ENCODE measurements around the gene TLE2.
A peak's percentile ranks its signal among the peaks of the same experiment; 100 is the strongest.

TLE2 gene

DNA sequence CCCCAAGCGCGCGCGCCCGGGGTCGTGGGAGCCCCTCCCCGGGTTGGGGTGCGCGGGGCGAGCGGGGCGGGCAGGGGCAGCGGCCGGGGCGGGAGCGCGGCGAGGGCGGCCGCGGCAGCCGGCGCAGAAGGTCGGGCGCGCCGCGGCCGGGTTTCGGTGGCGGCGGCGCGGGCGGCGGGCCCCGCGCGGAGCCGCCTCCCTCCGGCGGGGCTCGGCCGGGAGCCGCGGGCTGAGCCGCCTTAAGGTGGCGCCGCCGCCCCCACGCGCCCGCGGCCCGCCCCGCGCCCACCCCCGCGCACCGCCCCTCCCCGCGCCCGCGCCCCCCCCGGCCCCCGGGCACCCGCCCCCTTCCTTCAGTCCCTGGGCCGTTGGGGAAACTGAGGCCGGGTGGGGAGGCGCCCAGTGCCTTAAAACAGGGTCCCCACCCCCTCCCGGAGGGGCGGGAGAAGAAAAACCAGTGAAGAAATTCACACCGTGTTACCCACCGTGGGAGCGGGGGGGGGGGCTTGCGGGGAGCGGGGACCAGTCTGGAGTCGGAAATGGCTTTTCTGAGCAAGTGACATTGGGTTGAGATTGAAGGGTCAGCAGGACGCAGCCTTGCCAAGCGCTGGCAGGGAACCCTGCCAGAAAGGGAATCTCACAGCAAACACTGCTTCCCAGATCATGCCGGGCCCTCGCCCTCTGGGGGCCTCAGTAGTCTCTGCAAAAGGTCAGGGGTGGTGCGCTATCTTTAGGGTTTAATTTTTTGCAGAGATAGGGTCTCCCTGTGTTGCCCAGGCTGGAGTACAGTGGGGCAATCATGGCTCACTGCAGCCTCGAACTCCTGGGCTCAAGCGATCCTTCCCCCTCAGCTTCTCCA lies at the start of gene TLE2:
TSS of gene TLE2 (minus strand) at position 216 of the 859 bp plus-strand sequence. CDS start 376 bp downstream, outside the sequence.
- no peak for DNase-seq (ENCODE audit: low read depth)

DNA sequence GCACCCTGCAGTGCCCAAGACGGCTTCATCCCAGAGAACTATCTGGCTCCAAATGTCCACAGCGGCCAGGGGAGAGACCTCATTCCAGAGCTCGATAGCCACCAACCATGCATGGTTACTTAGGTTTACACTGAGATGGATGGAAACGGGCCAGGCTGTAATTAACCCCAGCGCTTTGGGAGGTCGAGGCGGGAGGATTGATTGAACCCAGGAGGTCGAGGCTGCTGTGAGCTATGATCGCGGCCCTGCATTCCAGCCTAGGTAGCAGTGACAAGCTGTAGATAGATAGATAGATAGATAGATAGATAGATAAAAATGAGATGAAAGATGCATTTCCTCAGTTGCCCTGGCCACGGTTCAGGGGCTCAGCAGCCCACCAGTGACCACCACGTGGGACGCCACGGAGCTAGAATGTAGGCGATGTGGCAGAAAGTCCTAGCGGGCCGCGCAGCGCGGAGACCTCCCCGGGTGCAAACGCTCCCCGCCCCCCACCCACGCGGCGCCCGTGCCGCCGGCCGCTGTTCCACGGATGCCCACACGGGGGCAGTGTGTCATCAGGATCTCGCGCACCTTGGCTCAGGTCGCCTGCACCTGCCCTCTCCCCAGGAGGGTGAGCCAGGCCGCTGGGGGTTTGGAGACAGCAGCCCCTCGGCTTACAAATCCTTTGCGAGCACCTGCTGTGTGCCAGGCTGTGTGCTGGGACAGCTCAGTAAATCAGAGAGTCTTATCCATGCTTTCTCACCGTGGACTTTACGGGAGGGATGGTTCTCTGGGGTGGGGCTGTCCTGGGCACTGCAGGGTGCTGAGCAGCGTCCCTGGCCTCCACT lies 46.7 kb upstream of the TLE2 start:
- peak; percentile 70 for DNase-seq (ENCODE audit: low read depth)

DNA sequence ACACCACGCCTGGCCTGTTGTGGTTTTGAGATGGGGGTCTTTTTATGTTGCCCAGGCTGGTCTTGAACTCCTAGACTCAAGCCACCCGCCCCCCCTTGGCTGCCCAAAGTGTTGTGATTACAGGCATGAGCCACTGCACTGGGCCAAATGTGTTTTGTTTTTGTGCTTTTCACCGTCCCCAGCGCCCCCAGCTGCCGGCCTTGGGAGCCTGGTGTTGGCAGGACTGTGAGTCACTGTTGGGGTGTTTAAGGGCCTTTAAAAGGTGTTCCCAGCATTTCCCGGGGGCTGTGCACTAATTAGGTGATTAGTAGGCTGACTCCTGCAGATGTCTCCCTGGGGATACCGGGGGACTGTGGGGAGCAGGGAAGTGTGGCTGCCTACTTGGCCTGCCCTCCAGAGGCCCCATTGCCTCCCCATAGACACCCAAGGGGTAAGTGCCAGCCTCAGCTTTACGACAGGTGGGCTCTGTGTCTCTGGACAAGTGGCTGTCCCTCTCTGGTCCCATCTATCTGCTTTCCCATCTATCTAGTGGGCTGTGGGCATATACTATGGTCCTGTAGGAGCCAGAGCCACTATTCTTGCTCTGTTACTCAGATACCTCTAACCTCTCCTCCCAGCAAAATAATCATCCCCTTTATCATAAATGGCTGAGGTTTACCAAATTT lies 45.0 kb upstream of the TLE2 start:
- DNase-seq (ENCODE audit: low read depth), result no peak

DNA sequence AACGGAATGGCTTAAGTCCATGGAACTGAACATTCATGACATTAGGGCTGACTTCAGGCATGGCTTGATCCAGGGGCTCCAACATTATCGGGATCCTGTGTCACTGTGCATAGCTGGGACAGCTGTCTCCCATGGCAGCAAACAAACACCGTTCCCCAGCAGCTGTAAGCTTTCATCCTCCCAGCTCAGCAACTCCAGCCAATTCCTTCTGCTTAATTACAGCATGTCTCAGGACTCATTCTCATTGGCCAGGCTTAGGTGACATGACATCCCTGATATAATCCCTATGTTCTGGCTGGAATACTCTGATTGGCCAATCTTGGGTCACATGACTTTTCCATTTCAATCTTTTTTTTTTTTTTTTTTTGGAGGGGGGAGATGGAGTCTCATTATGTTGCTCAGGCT lies 44.1 kb upstream of the TLE2 start:
- DNase-seq (ENCODE audit: low read depth), result no peak

DNA sequence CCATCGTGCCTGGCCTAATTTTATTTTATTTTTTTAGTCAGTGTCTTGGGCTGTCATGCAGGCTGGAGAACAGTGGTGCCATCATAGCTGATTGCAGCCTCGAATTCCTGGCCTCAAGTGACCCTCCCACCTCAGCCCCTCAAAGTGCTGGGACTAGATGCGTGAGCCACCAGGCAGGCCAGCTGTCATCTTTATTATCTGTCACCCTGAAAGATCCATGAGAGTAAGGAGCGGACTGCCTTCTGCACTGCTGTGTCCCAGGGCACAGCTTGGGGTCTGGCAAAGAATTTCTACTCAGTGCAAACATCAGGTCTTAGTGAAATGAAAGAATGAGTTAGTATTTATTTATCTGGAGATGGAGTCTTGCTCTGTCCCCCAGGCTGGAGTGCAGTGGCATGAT lies 42.7 kb upstream of the TLE2 start:
- no peak for DNase-seq (ENCODE audit: low read depth)

DNA sequence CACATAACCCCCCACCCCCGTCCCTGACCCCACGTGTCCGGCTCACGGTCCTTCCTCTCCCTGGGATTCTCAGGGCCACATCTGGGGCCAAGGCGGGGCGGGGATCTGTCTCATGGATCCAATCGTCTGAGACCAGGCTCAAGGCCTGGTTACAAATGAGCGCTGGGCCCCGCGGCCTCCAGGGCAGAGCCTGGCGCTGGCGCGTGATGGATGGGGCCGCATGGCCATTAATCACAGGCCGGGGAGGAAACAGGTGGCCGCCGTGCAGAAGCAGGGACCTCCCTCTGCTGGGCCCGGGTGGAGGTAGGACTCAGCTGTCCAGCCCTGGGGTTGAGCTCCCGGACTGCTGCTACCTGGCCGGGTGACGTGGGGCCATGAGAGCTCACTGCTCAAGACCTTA lies 39.0 kb upstream of the TLE2 start:
- no peak for DNase-seq (ENCODE audit: low read depth)

DNA sequence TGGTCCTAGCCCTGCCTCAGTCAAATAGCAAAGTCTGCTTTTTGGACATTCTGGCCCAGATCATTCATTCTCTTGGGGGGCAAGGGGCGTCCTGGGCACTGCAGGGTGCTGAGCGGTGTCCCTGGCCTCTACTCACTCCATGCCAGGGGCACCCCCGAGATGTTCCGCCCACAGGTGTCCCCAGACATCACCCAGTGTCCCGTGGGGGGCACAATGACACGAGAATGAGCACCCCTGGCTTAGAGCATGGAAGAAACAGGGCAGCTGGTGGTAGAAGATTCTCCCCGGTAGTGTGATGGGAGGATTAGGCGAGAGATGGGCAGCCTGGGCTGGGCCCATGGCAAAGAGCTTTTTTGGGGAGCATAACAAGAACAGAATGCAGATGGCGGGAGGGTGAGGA lies 38.5 kb upstream of the TLE2 start:
- no peak for DNase-seq (ENCODE audit: low read depth)

DNA sequence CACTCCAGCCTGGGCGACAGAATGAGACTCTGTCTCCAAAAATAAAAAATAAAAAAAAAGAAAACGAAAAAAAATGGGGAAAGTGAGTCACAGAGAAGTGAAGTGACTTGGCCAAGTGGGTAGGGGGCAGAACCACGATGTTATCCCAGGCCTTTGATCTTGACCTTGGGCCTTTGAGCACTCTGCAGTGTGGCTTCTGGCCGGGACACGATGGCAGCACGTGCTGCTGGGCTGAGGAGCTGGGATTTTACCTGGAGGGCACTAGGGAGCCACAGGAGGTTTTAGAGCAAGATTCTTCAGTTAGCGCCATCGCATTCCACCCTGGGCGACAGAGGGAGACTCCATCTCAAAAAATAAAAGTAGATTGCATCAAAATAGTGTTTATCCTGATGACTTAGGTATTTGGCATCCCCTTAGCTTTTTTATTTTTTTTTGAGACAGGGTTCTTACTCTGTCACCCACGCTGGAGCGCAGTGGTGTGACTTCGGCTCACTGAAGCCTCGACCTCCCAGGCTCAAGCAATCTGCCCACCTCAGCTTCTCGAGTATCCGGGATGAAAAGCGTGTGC lies 37.5 kb upstream of the TLE2 start:
- no peak for DNase-seq (ENCODE audit: low read depth)

DNA sequence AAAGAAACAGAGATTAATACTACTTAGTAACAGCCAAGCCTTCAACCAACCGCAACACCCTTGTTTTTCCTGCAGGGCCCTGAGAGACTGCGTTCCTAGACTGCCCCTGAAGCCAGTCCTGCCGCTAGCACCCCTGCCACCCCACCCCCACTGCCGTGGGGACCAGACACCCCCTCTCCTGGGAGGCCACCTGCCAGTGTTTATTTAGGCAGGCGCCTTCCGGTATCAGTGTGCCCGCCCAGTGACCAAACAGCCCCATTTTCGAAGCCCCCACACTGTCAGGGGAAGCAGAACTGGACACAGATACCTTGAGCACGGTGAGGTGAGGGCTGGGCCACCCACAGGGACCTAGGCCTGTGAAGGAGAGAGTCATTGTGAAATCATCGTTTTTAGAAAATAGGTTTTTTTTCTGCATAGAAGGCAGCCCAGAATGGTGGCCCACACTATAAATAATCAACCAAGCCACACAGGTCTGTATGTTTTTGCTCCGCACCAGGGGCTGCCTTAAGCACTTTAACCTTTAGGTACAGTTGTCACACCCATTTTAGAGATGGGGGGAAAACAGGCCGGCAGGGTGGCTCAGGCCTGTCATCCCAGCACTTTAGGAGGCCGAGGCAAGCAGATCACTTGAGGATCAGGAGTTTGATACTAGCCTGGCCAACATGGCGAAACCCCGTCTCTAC lies 36.7 kb upstream of the TLE2 start:
- no peak for DNase-seq (ENCODE audit: low read depth)

DNA sequence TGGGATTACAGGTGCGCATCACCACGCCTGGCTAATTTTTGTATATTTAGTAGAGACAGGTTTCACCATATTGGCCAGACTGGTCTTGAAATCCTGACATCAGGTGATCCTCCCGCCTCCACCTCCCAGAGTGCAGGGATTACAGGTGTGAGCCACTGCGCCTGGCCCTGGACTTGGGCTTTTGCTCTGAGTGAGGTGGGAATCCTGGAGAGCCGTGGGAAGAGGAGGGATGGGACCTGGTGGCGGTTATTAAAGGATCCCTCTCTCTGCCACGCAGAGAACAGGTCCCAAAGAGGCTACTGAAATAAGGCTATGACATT lies 34.9 kb upstream of the TLE2 start:
- no peak for DNase-seq (ENCODE audit: low read depth)

DNA sequence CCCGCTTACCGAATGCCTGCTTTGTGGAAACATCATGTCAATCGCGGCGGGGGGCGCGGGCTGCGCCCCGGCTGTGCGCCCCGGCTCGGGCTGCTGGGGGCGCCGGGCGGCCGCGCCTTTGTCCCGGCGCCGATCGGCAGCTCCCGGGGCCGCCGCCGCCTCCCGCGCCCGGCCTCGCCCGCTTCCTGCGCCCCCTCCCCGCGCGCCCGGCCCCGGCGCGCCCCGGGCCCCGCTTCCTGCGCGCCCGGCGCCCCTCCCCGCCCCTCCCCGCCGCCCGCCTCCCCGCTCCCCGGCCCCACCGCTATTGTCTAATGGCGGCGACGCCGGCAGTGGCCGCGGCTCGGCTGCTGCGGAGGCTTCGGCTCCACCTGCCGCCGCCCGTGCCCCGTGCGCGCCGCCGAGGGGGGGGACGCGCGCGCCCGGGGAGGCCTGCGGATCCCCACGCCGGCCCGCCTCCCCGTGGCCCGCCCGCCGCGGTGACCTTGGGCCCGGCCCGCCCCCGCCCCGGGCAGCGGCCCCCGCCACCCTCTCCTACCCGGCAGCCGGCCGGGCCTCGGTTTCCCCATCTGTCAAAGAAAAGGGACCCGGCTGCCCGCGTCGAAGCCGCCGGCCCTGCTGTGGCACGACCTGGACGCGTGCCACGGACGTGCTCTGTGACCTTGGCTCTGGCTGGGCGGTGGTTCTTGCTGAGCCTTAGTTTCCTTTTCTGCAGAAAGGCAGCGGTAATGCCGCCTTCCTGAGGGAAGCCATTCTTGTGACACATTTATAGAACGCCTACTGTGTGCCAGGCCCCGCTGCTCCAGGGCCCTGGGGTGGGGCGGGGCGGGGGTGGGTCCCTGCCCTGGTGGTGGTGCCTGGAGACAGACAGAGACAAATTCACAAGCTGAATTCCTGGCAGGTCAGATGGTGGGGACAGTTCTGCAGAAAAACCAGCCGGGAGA lies 33.4 kb upstream of the TLE2 start, which contains the start of gene TLE5:
TSS of gene TLE5 (minus strand) at position 331 of the 941 bp plus-strand sequence. CDS start at position 36, 295 bp downstream.
- peak; percentile 66 for DNase-seq (ENCODE audit: low read depth)

DNA sequence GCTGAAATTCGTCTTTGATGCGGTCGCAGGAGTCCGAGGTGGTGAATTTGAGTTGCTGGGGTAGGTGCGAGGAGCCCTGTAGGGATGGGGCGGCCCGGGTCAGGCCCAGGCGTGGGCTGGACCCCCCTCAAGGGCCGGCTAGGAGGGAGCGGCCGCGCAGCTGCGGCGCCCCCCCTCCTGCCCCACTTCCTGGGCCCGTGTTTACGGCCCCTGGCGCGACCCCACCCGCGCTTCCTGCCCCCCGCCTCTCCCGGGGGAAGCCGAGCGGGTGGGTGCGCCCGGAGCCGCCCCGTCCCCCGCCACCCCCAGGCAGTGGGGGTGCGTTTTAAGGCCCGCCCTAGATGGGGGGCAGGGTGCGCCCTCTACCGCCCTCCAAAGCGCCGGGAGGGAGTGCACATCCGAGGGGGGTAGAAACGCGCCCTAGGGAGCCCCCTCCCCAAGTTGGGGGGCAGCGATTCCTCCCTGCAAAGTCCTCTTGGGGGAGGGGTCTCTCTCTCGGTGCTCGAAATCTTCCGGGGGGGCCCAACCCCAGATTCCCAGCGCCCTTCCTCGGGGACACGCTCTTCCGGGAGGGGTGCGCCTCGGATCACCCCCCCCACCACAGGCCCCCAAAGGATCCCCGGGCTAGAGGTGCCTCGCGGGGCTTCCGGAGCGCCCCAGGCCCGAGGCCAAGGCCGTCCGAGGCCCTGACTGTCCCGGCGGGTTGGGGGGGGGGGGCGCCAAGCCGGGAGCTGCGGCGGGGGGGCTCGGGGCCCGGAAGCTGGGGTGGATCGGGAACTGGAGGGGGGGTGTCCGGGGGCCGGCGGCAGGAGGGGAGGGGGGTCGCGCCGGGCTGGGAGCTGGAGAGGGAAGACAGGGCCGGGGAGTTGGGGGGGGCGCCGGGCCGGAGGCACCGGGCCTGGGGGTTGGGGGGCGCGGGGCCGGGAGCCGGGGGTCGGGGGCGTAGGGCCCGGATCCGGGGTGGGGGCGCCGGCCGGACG lies 32.4 kb upstream of the TLE2 start:
- peak; percentile 44 for DNase-seq (ENCODE audit: low read depth)

DNA sequence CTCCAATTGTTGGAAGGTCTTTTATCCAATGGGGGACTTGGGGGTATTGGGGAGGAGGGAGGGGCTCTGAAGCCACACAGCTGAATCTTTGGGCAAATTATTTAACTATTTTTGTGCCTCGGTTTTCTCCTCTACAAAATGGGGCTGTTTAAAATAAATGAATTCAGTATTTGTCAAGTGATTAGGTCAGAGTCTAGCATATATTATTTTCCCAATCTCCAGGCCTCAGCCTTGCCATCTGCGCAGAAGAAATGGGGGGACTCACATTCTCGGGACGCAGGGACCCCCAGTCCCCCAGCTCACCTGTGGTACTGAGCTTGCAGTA lies 31.7 kb upstream of the TLE2 start:
- DNase-seq (ENCODE audit: low read depth), result no peak

DNA sequence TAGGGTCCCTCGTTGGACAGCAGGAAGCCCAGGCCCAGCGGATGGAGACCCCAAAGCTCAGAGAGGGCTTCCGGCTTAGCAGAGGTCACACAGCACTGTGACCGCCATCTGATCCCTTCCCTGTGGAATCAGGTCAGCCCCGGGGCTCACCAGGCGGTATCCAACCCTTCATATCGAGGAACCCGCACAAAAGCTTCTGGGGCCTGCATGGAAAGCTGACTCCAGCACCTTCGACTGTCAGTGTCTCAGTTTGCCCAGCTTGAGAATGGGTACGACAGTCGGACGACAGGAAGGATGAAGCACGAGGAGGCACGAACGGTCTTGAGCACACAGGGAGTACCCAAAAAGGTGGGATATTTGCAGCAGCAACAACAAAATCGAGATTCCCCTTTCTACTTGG lies 30.6 kb upstream of the TLE2 start:
- no peak for DNase-seq (ENCODE audit: low read depth)

DNA sequence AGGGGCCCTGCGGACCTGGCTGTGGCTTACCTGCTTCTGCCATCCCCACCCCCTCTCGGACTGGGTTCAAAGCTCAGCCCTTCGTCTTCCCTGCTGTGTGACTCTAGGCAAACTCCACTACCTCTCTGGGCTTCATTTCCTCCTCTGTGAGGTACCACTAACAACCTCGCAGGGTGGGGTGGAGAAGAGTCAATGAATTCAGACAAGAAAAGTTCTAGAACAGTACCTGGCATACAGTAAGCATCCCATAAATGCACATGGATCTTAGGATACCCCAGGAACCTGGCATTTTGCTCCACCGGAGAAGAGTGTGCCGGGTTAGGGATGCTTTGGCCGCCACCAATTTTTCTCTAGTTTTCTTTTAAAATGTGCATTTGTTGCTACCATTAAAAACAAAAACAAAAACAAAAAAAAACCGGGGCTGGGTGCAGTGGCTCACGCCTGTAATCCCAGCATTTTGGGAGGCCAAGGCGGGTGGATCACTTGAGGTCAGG lies 29.8 kb upstream of the TLE2 start:
- DNase-seq (ENCODE audit: low read depth), result no peak

DNA sequence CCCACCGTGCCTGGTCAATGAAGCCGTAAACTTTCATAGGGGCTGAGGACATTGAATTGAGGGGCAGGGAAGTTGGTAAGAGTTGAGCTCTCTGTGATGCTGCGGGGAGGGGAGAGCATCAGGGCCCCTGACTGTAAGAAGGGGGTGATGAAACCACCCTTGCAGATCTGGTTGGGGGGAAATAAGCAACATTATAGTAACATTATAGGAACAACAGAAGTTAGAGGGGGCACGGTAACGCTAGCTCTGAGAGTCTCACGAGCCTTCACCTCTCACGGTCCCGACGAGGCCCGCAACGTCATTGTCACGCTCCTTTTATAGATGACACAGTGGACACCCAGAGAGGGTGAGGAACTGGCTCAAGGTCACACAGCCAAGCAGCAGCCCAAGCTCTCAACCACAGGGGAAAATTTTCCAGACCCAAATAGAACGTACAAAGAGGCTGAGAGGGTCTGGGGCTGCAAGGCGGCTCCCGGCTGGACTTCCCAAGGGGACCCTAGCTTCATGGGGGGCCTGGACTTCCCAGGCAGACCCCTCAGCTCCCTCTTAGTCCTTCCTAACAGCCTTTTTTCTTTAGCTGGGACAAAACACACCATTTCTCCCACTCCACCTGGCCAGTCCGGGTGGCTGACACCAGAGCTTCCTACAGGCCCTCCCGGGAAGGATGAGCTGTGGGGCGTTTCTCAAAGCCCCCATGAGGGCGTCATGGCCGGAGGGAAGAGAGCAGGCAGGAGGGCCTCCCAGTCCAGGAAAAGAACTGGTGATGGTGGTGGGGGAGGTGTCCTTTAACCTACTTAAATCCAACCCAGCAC lies 29.1 kb upstream of the TLE2 start:
- no peak for DNase-seq (ENCODE audit: low read depth)

DNA sequence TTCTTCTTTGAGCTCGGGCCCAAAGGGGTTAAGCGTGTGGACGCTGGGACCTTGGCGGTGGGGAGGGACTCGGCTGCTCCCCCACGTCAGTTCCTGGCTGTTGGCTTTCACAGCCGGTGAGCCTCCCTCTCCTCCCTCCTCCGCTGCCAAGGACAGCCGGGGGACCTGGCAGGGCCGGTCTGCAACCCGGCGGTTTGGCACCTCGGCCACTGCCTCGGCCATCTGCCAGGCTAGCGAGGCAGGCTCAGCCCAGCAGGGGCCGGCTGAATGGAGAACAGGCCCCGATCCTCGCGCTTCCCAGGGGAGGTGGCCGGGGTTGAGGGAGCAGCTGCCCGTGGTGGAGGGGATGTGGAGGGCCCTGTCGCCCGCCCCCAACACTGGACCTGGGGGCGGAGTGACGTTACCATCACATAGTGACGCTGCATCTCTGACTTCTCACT lies 28.2 kb upstream of the TLE2 start:
- no peak for DNase-seq (ENCODE audit: low read depth)

DNA sequence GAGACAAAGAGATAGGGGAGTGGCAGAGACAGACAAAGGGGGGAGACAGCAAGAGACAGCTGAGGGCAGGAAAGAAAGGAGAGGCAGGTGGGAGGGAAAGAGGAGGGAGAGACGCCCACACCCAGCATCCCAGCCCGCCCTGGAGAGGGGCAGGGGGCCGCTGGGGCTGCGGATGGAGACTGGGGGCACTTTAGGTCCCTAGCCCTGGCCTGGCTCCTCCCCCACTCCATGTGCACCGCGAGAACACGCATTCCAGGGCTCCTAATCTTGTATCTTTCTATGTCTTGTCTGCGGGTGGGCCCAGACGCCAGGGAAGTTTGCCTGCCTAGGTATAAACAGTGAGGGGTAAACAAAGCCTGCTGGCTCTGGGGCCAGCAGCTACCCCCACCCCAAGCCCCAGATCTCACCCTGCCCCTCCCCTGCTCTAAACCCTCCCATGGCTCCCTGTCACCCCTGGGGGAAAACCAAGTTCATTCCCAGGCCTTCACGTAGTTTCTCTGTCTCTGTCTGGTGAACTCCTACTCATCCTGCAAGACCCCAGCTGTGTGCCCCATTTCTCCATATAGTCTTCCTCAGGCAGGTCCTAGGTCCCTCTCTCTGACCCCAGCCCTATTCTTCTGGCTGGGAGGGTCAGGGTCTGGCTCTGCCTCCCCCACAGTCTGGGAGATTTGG lies 27.5 kb upstream of the TLE2 start:
- no peak for DNase-seq (ENCODE audit: low read depth)

Data from activated T-helper 9 cell treated with anti-CD3 and anti-CD28 coated beads, Interleukin-2, amount 50 U/mL, for 16 hours (primary cell).